ENCODE data around the gene TACR1.

- TF ChIP-seq FOXK2 (IDR thresholded peaks at IDR 0.05) (no peak), SUZ12 (IDR thresholded peaks at IDR 0.05) (no peak), BHLHE40 (IDR thresholded peaks at IDR 0.05; ENCODE audit: borderline replicate concordance) (no peak), ZNF384 (IDR thresholded peaks at IDR 0.05) (no peak), SP1 (IDR thresholded peaks at IDR 0.05) (no peak), CTBP1 (IDR thresholded peaks at IDR 0.05; ENCODE audit: borderline replicate concordance) (no peak), NFRKB (IDR thresholded peaks at IDR 0.05) (no peak), FOXM1 (IDR thresholded peaks at IDR 0.05; ENCODE audit: borderline replicate concordance) (no peak), PKNOX1 (IDR thresholded peaks at IDR 0.05) (no peak), TARDBP (IDR thresholded peaks at IDR 0.05) (no peak), LEF1 (IDR thresholded peaks at IDR 0.05; ENCODE audit: borderline replicate concordance) (no peak), ELF4 (IDR thresholded peaks at IDR 0.05) (no peak), HDGF (IDR thresholded peaks at IDR 0.05; ENCODE audit: borderline replicate concordance) (no peak), FOXA1 (IDR thresholded peaks at IDR 0.05) (no peak)
These were observed 36.4 kb downstream of the TACR1 start for GRCh38 chr2:75162897-75163296.
